HL-60 (cell line): Measurements from ENCODE around the gene CATSPERD.
A peak's percentile ranks its signal among the peaks of the same experiment; 100 is the strongest.

ENCODE experiments used
- DNase-seq, 2 experiments: peaks; one replicate each; pipeline ENCODE4 v3.0.0-alpha.2; 2010 to 2020; ENCODE audit warnings: low read depth in 1 of 2, low spot score in 1 of 2
- H3K27ac ChIP-seq: fragments of 250-450 bp; sonication (Bioruptor Pico); replicated peaks from 2 replicates; pipeline ENCODE4 v1.5.1; 2020; ENCODE audit warnings: mild to moderate bottlenecking, moderate library complexity
- H3K27me3 ChIP-seq: fragments of 250-450 bp; sonication (Bioruptor Pico); 2 replicates; pipeline ENCODE4 v1.5.1; 2021; ENCODE audit warnings: mild to moderate bottlenecking, moderate library complexity; ENCODE audit not compliant: insufficient read depth, poor library complexity, severe bottlenecking
- H3K4me3 ChIP-seq: replicated peaks from 2 replicates; pipeline ENCODE4 v1.5.1; 2011; ENCODE audit warnings: mild to moderate bottlenecking, control low read depth, low read length; ENCODE audit not compliant: insufficient read depth
- CTCF ChIP-seq: IDR thresholded peaks from one replicate; pipeline ENCODE4 v1.5.1; 2011; ENCODE audit warnings: low read length, control low read depth, inconsistent platforms; ENCODE audit not compliant: insufficient read depth
- GABPA ChIP-seq: IDR thresholded peaks from 2 replicates; pipeline ENCODE4 v1.6.1; 2012; ENCODE audit warnings: low read depth
- POLR2AphosphoS5 ChIP-seq: IDR thresholded peaks from 2 replicates; pipeline ENCODE4 v1.6.1; 2012; ENCODE audit warnings: low read depth
- REST ChIP-seq: IDR thresholded peaks from 2 replicates; pipeline ENCODE4 v1.6.1; 2012; ENCODE audit warnings: low read depth; ENCODE audit not compliant: insufficient replicate concordance
- SPI1 ChIP-seq: IDR thresholded peaks from 2 replicates; pipeline ENCODE4 v1.6.1; 2012; ENCODE audit warnings: low read depth, mild to moderate bottlenecking, borderline replicate concordance

Gene CATSPERD

GRCh38 chr19:5822181-5822844, 101.9 kb downstream of the CATSPERD start:
- H3K27me3 ChIP-seq: no peaks in the 10 kb centered on the region
- no peak for DNase-seq
- TF ChIP-seq GABPA: no peak
- no peak for TF ChIP-seq SPI1
- TF ChIP-seq REST: no peak
- TF ChIP-seq POLR2AphosphoS5: no peak
- TF ChIP-seq CTCF: no peak

GRCh38 chr19:5823579-5824281, 103.3 kb downstream of the CATSPERD start:
- TF ChIP-seq CTCF (no peak), REST (no peak), POLR2AphosphoS5 (no peak), GABPA (no peak), SPI1 (no peak)
- DNase-seq: peak in 1 of 2 experiments; percentile 29
- no peaks in the 10 kb centered on the region for H3K27me3 ChIP-seq

More at GRCh38 chr19:5822181-5822844, 101.9 kb downstream of the CATSPERD start:
- Histone ChIP-seq H3K27ac (no peak overlapping the region), H3K4me3 (no peak overlapping the region)

GRCh38 chr19:5824751-5825150, 104.3 kb downstream of the CATSPERD start:
- H3K27ac ChIP-seq: no peak overlapping the region
- no peak for DNase-seq
- no peak overlapping the region for H3K4me3 ChIP-seq

More at GRCh38 chr19:5823579-5824281, 103.3 kb downstream of the CATSPERD start:
- Histone ChIP-seq H3K4me3 (no peak overlapping the region), H3K27ac (no peak overlapping the region)

More at GRCh38 chr19:5824751-5825150, 104.3 kb downstream of the CATSPERD start:
- no peak for TF ChIP-seq CTCF
- no peak for TF ChIP-seq SPI1
- TF ChIP-seq REST: no peak
- TF ChIP-seq POLR2AphosphoS5: no peak
- no peak for TF ChIP-seq GABPA
- H3K27me3 ChIP-seq: no peaks in the 10 kb centered on the region
